Measurements from ENCODE around the gene ANKRD55. TPM values are rescaled to one million over a fixed set of nuclear protein-coding genes. Genes with fewer than 3 reads are reported as not detected.

The ANKRD55 gene
- total RNA-seq (1.2 TPM), polyA plus RNA-seq (ENCODE audit: insufficient read depth, low read depth, low replicate concordance) (0.26 TPM)
- long read RNA-seq, donor 1 = 0 reads
- long read RNA-seq, donor 2 = 0 reads
- long read RNA-seq, donor 3 = 0 reads
- long read RNA-seq, donor 4 = 0 reads
- long read RNA-seq, donor 5 = 0 reads
- long read RNA-seq, donor 6 = 0 reads
- long read RNA-seq, donor 7 = 0 reads
- long read RNA-seq, donor 8 = 0 reads
- long read RNA-seq, donor 9 = 0 reads
- long read RNA-seq, donor 10, partial matches to known transcripts = 6 of 6 reads
- long read RNA-seq, donor 10, other reads (novel, unspliced or antisense) = 0 of 6 reads

GRCh38 chr5:56233230-56233629 lies at the start of gene ANKRD55:
Gene ANKRD55 (minus strand): TSS chr5:56233330. CDS start chr5:56232913, 417 bp downstream.
- no peak within 1 kb of the TSS for H3K9ac ChIP-seq (ENCODE audit: low read length in 3 of 3)
- H3K9me3 ChIP-seq (ENCODE audit: control insufficient read depth in 2 of 3, insufficient read depth in 1 of 3, low read length in 3 of 3) = no peaks in the 10 kb centered on the region
- DNase-seq (peak in 4 of 5 donors; percentile 40 to 55 (median 48)), FAIRE-seq (no peak)
- H3K4me1 ChIP-seq (ENCODE audit: control insufficient read depth in 2 of 3, insufficient read depth in 2 of 3, low read depth in 1 of 3, low read length in 3 of 3) = peaks cover 0 to 6% (median 0%) of the 10 kb centered on the region in 3 donors
- H3K36me3 ChIP-seq (ENCODE audit: control insufficient read depth in 2 of 3, insufficient read depth in 3 of 3, low read length in 3 of 3) = no peaks in the 10 kb centered on the region
- no peaks in the 10 kb centered on the region for H3K27me3 ChIP-seq (ENCODE audit: control insufficient read depth, insufficient read depth, low read length)
- no peak for TF ChIP-seq CTCF (IDR thresholded peaks at IDR 0.05; ENCODE audit: borderline replicate concordance, extremely low read depth, insufficient read depth)
- no peak within 1 kb of the TSS for H3K4me3 ChIP-seq (ENCODE audit: low read length in 3 of 3)
- intact Hi-C loops (cut with DNase I) = no loop called here
- H3K27ac ChIP-seq (ENCODE audit: low read depth in 2 of 2, low read length in 2 of 2) = no peak within 1 kb of the TSS

GRCh38 chr5:56282216-56282615 lies 49.1 kb upstream of the ANKRD55 start:
- H3K27me3 ChIP-seq (ENCODE audit: control insufficient read depth, insufficient read depth, low read length) = no peaks in the 10 kb centered on the region
- intact Hi-C loops (cut with DNase I) = no loop called here
- FAIRE-seq = no peak
- H3K4me1 ChIP-seq (ENCODE audit: control insufficient read depth in 2 of 3, insufficient read depth in 2 of 3, low read depth in 1 of 3, low read length in 3 of 3) = peaks cover 2 to 13% (median 10%) of the 10 kb centered on the region in 3 donors
- no peak overlapping the region for H3K27ac ChIP-seq (ENCODE audit: low read depth in 2 of 2, low read length in 2 of 2)
- no peak for TF ChIP-seq CTCF (IDR thresholded peaks at IDR 0.05; ENCODE audit: borderline replicate concordance, extremely low read depth, insufficient read depth)
- DNase-seq = no peak
- no peaks in the 10 kb centered on the region for H3K9me3 ChIP-seq (ENCODE audit: control insufficient read depth in 2 of 3, insufficient read depth in 1 of 3, low read length in 3 of 3)
- H3K4me3 ChIP-seq (ENCODE audit: low read length in 3 of 3) = no peak overlapping the region
- H3K9ac ChIP-seq (ENCODE audit: low read length in 3 of 3) = no peak overlapping the region
- H3K36me3 ChIP-seq (ENCODE audit: control insufficient read depth in 2 of 3, insufficient read depth in 3 of 3, low read length in 3 of 3) = no peaks in the 10 kb centered on the region

GRCh38 chr5:56281489-56282165 lies 48.5 kb upstream of the ANKRD55 start:
- Histone ChIP-seq H3K27me3 (ENCODE audit: control insufficient read depth, insufficient read depth, low read length) (no peaks in the 10 kb centered on the region), H3K4me3 (ENCODE audit: low read length in 3 of 3) (no peak overlapping the region), H3K4me1 (ENCODE audit: control insufficient read depth in 2 of 3, insufficient read depth in 2 of 3, low read depth in 1 of 3, low read length in 3 of 3) (peaks cover 2 to 13% (median 10%) of the 10 kb centered on the region in 3 donors), H3K27ac (ENCODE audit: low read depth in 2 of 2, low read length in 2 of 2) (no peak overlapping the region), H3K9ac (ENCODE audit: low read length in 3 of 3) (no peak overlapping the region), H3K9me3 (ENCODE audit: control insufficient read depth in 2 of 3, insufficient read depth in 1 of 3, low read length in 3 of 3) (no peaks in the 10 kb centered on the region), H3K36me3 (ENCODE audit: control insufficient read depth in 2 of 3, insufficient read depth in 3 of 3, low read length in 3 of 3) (no peaks in the 10 kb centered on the region)
- TF ChIP-seq CTCF (IDR thresholded peaks at IDR 0.05; ENCODE audit: borderline replicate concordance, extremely low read depth, insufficient read depth) = no peak
- intact Hi-C loops (cut with DNase I) = no loop called here
- DNase-seq (no peak), FAIRE-seq (no peak)

All from kidney (tissue), 22 donors.